ENCODE results near the gene NRG3. TPM values are rescaled to one million over a fixed set of nuclear protein-coding genes. Genes with fewer than 3 reads are reported as not detected.

Gene NRG3
- total and polyA plus RNA-seq, 5 experiments from 2014 or later: not detected

DNA sequence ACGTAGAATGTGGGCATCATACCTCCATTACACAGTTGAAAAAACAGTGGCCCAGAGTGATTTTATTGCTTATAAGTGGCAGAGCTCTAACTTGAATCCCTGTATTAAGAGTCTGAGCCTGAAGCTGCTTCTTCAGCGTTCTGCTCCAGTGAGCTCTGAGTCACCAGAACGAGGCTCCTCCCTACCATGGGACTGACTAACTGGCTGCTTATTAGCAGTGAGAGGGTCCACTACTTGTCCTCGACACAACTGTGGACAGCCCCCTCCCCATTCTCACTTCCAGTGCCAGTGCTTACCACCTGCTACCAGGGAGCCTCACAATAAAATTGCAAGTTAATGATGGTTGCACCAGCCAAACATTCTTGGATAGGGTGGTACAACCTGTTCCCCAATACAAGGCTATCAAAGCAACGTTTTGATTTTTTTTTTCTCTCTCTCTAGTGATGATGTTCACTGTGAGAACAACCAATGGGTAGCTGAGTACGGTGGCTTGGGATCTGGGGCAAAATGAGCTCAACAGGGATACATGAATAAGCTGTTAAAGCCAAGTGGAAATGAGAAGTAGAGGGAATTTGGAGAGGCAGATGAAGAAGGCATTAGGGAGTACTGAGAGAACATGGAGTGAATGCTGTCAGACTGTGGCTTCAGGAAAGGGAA is 2.7 kb upstream of the NRG3 start:
- H3K27me3 Mint-ChIP-seq: peaks cover 20 to 55% (median 29%) of the 10 kb centered on the region in 5 donors
- ATAC-seq (no peak), DNase-seq (no peak)
- peaks cover 0 to 5% (median 0%) of the 10 kb centered on the region in 9 donors for H3K9me3 Mint-ChIP-seq
- H3K4me1 Mint-ChIP-seq: peaks cover 5 to 21% (median 16%) of the 10 kb centered on the region in 4 donors
- H3K4me3 Mint-ChIP-seq: peak overlapping the region in 1 of 10 donors; percentile 1
- no peak overlapping the region for H3K27ac Mint-ChIP-seq
- POLR2A ChIA-PET: no interaction called here
- H3K36me3 Mint-ChIP-seq: peaks cover 0 to 8% (median 2%) of the 10 kb centered on the region in 3 donors

DNA sequence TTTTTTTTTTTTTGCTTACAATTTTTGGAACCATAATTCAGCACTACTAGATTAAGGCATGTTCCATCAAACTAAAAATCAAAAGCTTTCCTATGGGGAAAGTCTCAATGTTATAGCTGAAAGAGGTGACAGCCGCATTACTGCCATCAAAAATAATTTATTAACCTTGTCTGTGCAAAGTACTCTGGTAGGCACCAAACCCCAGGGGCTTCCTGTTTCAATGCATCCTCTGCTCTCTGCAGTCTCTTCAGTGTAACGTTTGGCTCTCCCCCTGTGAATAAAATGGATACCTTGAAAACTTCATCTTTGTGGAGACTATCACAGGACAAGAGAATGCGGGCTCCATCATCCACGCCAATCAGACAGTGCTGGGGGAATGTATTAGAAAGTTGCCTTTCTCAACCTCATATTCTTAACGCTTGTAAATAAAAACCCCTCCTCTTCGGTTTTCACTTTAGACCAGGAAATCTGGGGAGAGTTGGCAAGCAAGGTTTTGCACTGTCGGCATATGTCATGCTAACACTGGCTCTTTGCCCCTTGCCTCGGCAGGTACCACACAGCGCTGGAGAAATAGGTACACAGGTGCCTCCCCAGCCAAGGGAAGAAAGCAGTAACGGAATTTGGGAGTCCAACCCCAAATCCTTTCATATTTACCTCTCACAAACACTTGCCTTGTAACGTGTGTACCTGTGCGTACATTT is 1.6 kb upstream of the NRG3 start:
- DNase-seq: no peak
- POLR2A ChIA-PET: no interaction called here
- no peak overlapping the region for H3K27ac Mint-ChIP-seq
- peaks cover 0 to 8% (median 6%) of the 10 kb centered on the region in 3 donors for H3K36me3 Mint-ChIP-seq
- peaks cover 7 to 21% (median 16%) of the 10 kb centered on the region in 4 donors for H3K4me1 Mint-ChIP-seq
- H3K27me3 Mint-ChIP-seq: peaks cover 28 to 65% (median 39%) of the 10 kb centered on the region in 5 donors
- peak overlapping the region in 8 of 10 donors; percentile 39 to 80 (median 57) for H3K4me3 Mint-ChIP-seq
- peaks cover 0 to 5% (median 0%) of the 10 kb centered on the region in 9 donors for H3K9me3 Mint-ChIP-seq
- no peak for ATAC-seq

DNA sequence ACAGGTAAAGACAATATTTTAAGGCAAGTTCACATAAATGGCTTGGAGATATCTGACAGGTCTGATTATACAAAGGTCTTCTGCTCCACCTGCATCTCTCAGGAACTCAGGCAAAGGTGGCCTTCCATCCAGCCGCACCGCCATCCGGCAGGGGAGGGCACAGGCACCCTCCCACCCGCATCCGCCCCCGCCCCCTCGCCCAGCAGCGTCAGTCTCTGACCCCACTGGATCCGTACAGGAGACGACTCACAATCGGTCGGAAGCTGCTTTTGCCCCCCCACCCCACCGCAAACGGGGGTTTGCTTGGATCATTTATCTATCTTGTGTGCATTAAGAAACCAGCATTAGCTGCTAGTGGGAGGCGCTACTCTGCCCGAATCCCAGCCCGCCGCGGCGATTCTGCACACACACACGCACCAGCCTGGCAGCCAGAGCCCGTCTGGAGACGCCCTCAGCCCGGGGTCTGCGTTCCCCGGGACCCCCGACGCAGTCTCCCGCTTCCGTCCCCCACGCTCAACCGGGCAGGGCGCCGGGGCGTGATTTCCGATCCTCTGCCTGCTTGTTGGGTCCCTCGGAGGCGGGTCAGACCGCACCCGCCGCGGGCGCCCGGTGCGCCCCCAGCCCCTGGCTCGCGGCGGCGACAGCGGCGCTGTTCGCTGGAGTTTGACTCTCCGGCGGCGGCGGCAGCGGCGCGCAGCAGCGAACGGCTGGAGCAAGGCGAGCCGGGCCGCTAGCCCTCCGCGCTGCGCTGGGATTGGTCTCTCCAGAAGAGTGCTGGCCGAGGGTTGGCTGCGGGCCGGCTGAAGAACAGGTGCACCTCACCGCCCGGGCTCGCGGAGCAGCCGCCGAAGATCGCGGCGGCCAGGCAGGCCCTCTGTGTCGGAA is 820 bp upstream of the NRG3 start:
- DNase-seq: peak in 1 of 10 donors; percentile 9
- Mint-ChIP-seq H3K4me3 (peak overlapping the region in 9 of 10 donors; percentile 20 to 80 (median 56)), H3K4me1 (peaks cover 7 to 21% (median 16%) of the 10 kb centered on the region in 4 donors), H3K36me3 (peaks cover 0 to 8% (median 6%) of the 10 kb centered on the region in 3 donors), H3K27me3 (peaks cover 30 to 73% (median 45%) of the 10 kb centered on the region in 5 donors), H3K9me3 (peaks cover 0 to 5% (median 0%) of the 10 kb centered on the region in 9 donors), H3K27ac (no peak overlapping the region)
- POLR2A ChIA-PET: no interaction called here
- ATAC-seq: peak in 1 of 2 donors; percentile 47

DNA sequence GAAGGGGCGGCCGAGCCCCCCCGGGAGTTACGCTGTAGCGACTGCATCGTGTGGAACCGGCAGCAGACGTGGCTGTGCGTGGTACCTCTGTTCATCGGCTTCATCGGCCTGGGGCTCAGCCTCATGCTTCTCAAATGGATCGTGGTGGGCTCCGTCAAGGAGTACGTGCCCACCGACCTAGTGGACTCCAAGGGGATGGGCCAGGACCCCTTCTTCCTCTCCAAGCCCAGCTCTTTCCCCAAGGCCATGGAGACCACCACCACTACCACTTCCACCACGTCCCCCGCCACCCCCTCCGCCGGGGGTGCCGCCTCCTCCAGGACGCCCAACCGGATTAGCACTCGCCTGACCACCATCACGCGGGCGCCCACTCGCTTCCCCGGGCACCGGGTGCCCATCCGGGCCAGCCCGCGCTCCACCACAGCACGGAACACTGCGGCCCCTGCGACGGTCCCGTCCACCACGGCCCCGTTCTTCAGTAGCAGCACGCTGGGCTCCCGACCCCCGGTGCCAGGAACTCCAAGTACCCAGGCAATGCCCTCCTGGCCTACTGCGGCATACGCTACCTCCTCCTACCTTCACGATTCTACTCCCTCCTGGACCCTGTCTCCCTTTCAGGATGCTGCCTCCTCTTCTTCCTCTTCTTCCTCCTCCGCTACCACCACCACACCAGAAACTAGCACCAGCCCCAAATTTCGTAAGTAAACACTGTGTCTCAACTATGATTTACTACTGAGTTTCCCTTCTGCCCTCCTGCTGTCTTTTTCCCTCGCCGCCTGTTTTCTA is 666 bp downstream of the NRG3 start:
- Mint-ChIP-seq H3K27ac (no peak overlapping the region), H3K4me3 (peak overlapping the region; percentile 52 to 86 (median 78)), H3K4me1 (peaks cover 7 to 21% (median 16%) of the 10 kb centered on the region in 4 donors), H3K27me3 (peaks cover 30 to 70% (median 50%) of the 10 kb centered on the region in 5 donors), H3K9me3 (peaks cover 0 to 5% (median 0%) of the 10 kb centered on the region in 9 donors), H3K36me3 (peaks cover 0 to 8% (median 6%) of the 10 kb centered on the region in 3 donors)
- ATAC-seq (no peak), DNase-seq (peak in 1 of 10 donors; percentile 4)
- POLR2A ChIA-PET: no interaction called here

DNA sequence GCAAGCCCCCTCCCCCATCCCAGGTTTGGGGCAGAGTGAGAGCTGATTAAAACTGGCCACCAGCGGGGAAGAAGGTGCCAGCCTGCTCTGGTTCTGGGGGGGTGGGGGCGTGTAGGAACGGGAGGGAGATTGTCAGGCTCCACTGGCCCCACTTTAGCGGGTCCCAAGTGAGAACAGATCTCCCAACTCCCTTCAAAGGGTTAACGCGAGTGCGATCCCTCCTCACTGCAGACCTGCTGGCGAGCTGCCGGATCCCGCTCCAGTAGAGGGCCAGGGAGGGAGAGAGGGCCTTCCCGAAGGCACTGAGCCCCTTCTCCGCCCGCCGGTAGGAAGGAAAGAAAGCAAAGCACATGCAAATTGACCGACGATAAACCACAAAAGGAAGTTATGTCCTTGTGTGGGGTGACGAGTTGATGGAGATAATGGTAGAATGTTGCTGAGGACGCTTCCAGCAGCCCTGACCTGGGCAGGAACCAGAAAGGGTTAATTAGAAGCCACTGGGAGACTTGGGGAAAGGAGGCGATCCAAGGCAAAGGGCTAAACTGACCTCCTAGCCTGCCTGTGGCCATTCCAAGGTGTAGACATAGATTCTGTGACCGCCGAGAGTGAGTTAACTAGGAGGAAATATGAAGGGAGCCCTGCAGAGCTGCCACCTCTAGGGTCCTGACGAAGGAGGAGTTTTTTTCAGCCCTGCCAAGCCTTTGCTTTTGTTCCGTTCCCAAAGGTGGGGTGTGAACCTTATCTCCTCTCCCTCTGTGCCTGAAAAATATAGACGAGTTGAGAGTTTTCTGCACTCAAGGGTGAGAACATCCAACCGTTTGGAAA is 1.5 kb downstream of the NRG3 start:
- H3K9me3 Mint-ChIP-seq: peaks cover 0 to 5% (median 0%) of the 10 kb centered on the region in 9 donors
- DNase-seq: no peak
- no peak for ATAC-seq
- H3K27me3 Mint-ChIP-seq: peaks cover 30 to 73% (median 55%) of the 10 kb centered on the region in 5 donors
- POLR2A ChIA-PET: no interaction called here
- H3K36me3 Mint-ChIP-seq: peaks cover 0 to 8% (median 6%) of the 10 kb centered on the region in 3 donors
- peak overlapping the region; percentile 50 to 86 (median 76) for H3K4me3 Mint-ChIP-seq
- H3K4me1 Mint-ChIP-seq: peaks cover 7 to 21% (median 16%) of the 10 kb centered on the region in 4 donors
- no peak overlapping the region for H3K27ac Mint-ChIP-seq

DNA sequence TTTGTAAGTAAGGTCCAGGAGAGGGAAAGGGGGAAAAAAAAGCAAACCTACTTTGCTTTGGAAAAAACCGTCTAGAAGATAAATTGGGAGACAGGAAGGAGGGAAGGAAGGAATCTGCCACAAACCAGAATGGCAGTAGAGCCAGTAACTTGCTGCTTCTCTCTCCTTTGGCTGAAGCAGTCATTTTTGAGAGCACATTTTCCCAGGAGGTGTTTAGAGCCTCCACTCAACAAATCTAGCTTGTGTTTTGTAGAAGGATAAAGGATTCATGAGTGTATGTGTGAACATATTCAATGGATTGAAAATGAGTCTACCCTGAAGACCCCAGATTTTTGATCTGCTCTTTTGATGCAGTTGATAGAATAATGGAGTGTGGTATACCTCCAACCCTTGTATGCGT is 2.6 kb downstream of the NRG3 start:
- H3K4me1 Mint-ChIP-seq: peaks cover 7 to 21% (median 16%) of the 10 kb centered on the region in 4 donors
- no peak overlapping the region for H3K4me3 Mint-ChIP-seq
- ATAC-seq: no peak
- H3K36me3 Mint-ChIP-seq: peaks cover 0 to 8% (median 6%) of the 10 kb centered on the region in 3 donors
- H3K27me3 Mint-ChIP-seq: peaks cover 31 to 68% (median 52%) of the 10 kb centered on the region in 5 donors
- no peak for DNase-seq
- H3K9me3 Mint-ChIP-seq: peaks cover 0 to 5% (median 0%) of the 10 kb centered on the region in 9 donors
- no peak overlapping the region for H3K27ac Mint-ChIP-seq
- POLR2A ChIA-PET: no interaction called here

DNA sequence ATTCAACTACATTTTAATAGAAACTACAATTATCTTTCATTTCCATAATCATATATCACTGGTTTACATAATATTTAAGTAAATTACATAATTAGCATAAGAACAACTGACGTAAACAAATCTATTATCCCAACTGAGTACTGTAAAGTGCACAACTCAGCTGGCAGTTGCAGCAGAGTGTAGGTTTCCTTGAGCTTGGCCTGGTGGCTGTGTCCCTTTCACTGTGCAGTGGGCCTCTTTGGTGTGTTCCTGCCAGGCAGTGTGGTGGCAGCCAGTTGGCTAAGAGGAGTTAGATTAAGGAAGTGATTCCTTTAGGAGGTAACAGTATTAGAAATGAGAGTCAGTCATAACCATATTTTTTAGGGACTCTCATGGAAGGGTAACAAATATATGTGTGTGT is 7.0 kb downstream of the NRG3 start:
- POLR2A ChIA-PET: no interaction called here
- peaks cover 0 to 4% (median 2%) of the 10 kb centered on the region in 4 donors for H3K4me1 Mint-ChIP-seq
- no peak for DNase-seq
- no peak for ATAC-seq
- H3K9me3 Mint-ChIP-seq: no peaks in the 10 kb centered on the region
- H3K27ac Mint-ChIP-seq: no peak overlapping the region
- peaks cover 19 to 43% (median 22%) of the 10 kb centered on the region in 5 donors for H3K27me3 Mint-ChIP-seq
- H3K36me3 Mint-ChIP-seq: peaks cover 0 to 6% (median 0%) of the 10 kb centered on the region in 3 donors
- no peak overlapping the region for H3K4me3 Mint-ChIP-seq

DNA sequence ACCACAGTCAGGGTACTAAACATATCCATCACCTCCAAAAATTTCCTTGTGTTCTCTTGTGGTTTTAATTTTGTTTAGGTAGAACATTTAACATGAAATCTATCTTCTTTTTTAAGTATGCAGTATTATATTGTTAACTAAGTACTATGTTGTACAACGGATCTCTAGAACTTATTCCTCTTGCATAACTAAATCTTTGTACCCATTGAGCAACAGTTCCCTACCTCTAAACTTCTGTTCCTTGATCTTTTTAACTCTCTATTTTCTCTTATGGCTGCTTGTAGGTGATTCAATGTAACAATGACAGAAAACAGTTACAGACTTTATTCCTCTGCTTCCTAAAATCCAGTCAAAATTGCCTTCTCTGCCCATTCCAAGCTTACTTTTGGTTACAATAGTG is 9.9 kb downstream of the NRG3 start:
- Mint-ChIP-seq H3K4me3 (no peak overlapping the region), H3K27me3 (peaks cover 2 to 18% (median 7%) of the 10 kb centered on the region in 5 donors), H3K27ac (no peak overlapping the region), H3K9me3 (no peaks in the 10 kb centered on the region), H3K36me3 (no peaks in the 10 kb centered on the region), H3K4me1 (no peaks in the 10 kb centered on the region)
- no peak for DNase-seq
- POLR2A ChIA-PET: no interaction called here
- ATAC-seq: no peak

DNA sequence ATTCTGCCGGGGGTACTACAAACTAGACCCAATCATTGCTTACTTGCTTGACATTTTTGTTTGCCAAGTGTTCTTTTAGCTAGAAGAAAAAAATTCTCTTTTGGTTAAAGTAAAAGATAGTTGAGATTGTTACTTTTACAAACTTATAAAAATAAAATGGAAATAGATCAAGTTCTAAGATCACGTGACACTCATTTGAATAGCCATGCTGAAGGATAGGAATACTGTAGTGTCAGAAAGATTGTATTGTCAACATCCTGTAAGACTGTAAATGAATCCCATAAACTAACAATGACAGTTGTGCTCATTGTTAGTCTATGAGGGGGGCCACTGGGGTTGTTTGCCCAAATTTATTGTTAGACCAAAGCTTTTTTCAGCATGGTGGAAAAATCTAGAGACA is 10.5 kb downstream of the NRG3 start:
- DNase-seq (no peak), ATAC-seq (no peak)
- POLR2A ChIA-PET: no interaction called here
- Mint-ChIP-seq H3K4me3 (no peak overlapping the region), H3K27me3 (peaks cover 2 to 18% (median 7%) of the 10 kb centered on the region in 5 donors), H3K4me1 (no peaks in the 10 kb centered on the region), H3K36me3 (no peaks in the 10 kb centered on the region), H3K27ac (no peak overlapping the region), H3K9me3 (no peaks in the 10 kb centered on the region)

DNA sequence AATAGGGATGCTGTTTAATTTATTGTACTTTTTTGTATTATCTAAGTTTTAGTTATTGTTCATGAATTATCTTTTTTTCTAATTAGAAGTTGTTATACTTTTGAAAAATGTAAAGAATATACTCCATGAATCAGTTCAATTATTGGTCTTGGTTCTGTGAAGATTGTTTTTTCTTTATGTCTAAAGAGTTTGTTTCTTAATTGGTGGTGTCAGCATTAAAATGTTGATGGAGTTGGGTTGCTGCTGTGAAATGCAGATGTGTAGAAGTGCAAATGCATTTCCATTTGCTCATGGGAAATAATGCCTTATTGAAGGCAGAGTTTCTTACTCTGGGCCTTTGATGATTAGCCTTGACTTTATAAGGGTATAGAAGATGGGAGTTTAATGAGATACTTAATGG is 11.9 kb downstream of the NRG3 start:
- Mint-ChIP-seq H3K4me3 (no peak overlapping the region), H3K27ac (no peak overlapping the region), H3K36me3 (no peaks in the 10 kb centered on the region), H3K27me3 (peaks cover 1 to 21% (median 5%) of the 10 kb centered on the region in 5 donors), H3K4me1 (no peaks in the 10 kb centered on the region), H3K9me3 (peaks cover 0 to 9% (median 0%) of the 10 kb centered on the region in 9 donors)
- ATAC-seq: no peak
- POLR2A ChIA-PET: no interaction called here
- DNase-seq: no peak

DNA sequence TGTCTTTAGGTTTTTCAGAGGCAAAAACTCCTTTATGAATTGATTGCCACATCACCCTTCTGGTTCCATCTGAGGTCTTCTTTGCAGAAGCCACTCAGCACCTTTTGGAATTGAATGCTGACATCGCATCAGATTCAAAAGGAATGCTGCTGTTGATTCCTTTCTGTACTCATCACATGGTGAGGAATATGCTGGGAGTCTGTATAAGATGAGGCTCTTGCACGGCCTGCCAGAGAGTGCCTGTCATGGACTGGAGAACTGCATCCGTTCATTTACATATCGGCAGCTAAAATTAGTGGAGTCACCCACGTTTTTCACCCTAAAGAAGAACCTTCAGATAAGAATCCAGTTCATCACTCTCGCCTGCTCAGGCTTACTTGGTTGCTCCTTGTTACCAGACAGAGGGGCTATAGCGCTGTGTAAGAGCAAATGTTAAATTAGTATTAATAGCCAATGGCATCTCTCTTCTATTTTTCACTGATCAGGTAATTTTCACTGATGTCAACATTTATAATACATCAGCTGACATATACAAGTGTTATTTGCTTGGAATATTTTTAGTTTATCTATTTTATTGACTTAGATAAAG is 14.3 kb downstream of the NRG3 start:
- H3K36me3 Mint-ChIP-seq: no peaks in the 10 kb centered on the region
- peaks cover 0 to 9% (median 0%) of the 10 kb centered on the region in 9 donors for H3K9me3 Mint-ChIP-seq
- DNase-seq (no peak), ATAC-seq (no peak)
- H3K27me3 Mint-ChIP-seq: peaks cover 0 to 18% (median 4%) of the 10 kb centered on the region in 5 donors
- H3K27ac Mint-ChIP-seq: no peak overlapping the region
- no peaks in the 10 kb centered on the region for H3K4me1 Mint-ChIP-seq
- no peak overlapping the region for H3K4me3 Mint-ChIP-seq
- POLR2A ChIA-PET: no interaction called here

Measured in naive thymus-derived CD8-positive, alpha-beta T cell (primary cell).